PC-9 (cell line): ENCODE measurements around the gene TMEM42. TPM values are rescaled to one million over a fixed set of nuclear protein-coding genes. Genes with fewer than 3 reads are reported as not detected.

Source experiments
- BruUV-seq: library from RNA; stranded (reverse); fragments of 400-500 nt; replicated peaks from 2 replicates; lab custom pipeline; 2021; lab: Mats Ljungman, UMichigan
- CTCF ChIA-PET: fragments of 300-600 bp; sonication (Branson Sonifier 250); formaldehyde crosslinking; loops from one replicate; lab custom pipeline; 2022; ENCODE audit warnings: antibody characterized with exemption; lab: Charles Lee
- POLR2A ChIA-PET: fragments of 300-600 bp; sonication (Branson Sonifier 250); formaldehyde crosslinking; loops from one replicate; lab custom pipeline; 2022; ENCODE audit warnings: antibody characterized with exemption; ENCODE audit not compliant: unreplicated experiment; lab: Charles Lee
- DNase-seq, 2 experiments: peaks; one replicate each; pipeline versions ENCODE4 v3.0.0 to v3.0.0-alpha.2; 2015 to 2022; ENCODE audit warnings: mixed read lengths in 1 of 2
- H2AFZ ChIP-seq: fragments of 200-600 bp; sonication (generic); 2 replicates; pipeline ENCODE4 v1.8.1; 2017; ENCODE audit warnings: antibody characterized with exemption
- H3F3A ChIP-seq: fragments of 200-600 bp; sonication (generic); 2 replicates; pipeline ENCODE4 v1.8.1; 2017; ENCODE audit warnings: antibody characterized with exemption, mild to moderate bottlenecking, low read depth; ENCODE audit not compliant: insufficient read depth
- H3K27ac ChIP-seq: fragments of 200-600 bp; sonication (generic); 2 replicates; pipeline ENCODE4 v1.6.1; 2016; ENCODE audit warnings: mixed run types
- H3K27me3 ChIP-seq: fragments of 200-600 bp; sonication (generic); 2 replicates; pipeline ENCODE4 v1.6.1; 2016; ENCODE audit warnings: low read depth, mixed run types; ENCODE audit not compliant: insufficient read depth
- H3K36me3 ChIP-seq: fragments of 200-600 bp; sonication (generic); 2 replicates; pipeline ENCODE4 v1.6.1; 2016; ENCODE audit warnings: low read depth, mixed run types
- H3K4me1 ChIP-seq: fragments of 200-600 bp; sonication (generic); replicated peaks from 2 replicates; pipeline ENCODE4 v1.6.1; 2016; ENCODE audit warnings: mixed run types; ENCODE audit not compliant: insufficient read depth
- H3K4me2 ChIP-seq: fragments of 200-600 bp; sonication (generic); 2 replicates; pipeline ENCODE4 v1.6.1; 2017; ENCODE audit warnings: mixed run types
- H3K4me3 ChIP-seq: fragments of 200-600 bp; sonication (generic); 2 replicates; pipeline ENCODE4 v1.6.1; 2016; ENCODE audit warnings: mixed run types
- H3K79me2 ChIP-seq: fragments of 200-600 bp; sonication (generic); 2 replicates; pipeline ENCODE4 v1.6.1; 2017; ENCODE audit warnings: low read depth, mixed run types
- H3K9me2 ChIP-seq: fragments of 200-600 bp; sonication (generic); 2 replicates; pipeline ENCODE4 v1.8.1; 2017; ENCODE audit warnings: mild to moderate bottlenecking; ENCODE audit not compliant: insufficient read depth
- H3K9me3 ChIP-seq: fragments of 200-600 bp; sonication (generic); 2 replicates; pipeline ENCODE4 v1.8.1; 2016; ENCODE audit warnings: low read depth; ENCODE audit not compliant: insufficient read depth
- H4K20me1 ChIP-seq: fragments of 200-600 bp; sonication (generic); 2 replicates; pipeline ENCODE4 v1.8.1; 2017; ENCODE audit not compliant: insufficient read depth
- EZH2 ChIP-seq: fragments of 200-600 bp; sonication (generic); IDR thresholded peaks from 2 replicates; pipeline ENCODE4 v1.8.0; 2017; ENCODE audit warnings: antibody characterized with exemption, low read depth
- intact Hi-C: fragments of 100-400 bp; cut with micrococcal nuclease; formaldehyde crosslinking; loops from one replicate; pipeline ENCODE4 v1.10.0; 2022; ENCODE audit not compliant: unreplicated experiment
- total RNA-seq: library from RNA; stranded (reverse); gene quantifications from 2 replicates; pipeline ENCODE4 v1.2.3, GENCODE V29; 2021
- TF ChIP-seq, protein P1 (sequence below): fragments of 200-600 bp; sonication (generic); conservative IDR thresholded peaks from 2 replicates; pipeline ENCODE4 v1.6.1; 2017; ENCODE audit warnings: mixed run types, antibody characterized with exemption, mild to moderate bottlenecking, moderate library complexity

TMEM42 gene
- total RNA-seq, 1 experiment from 2014 or later = 18.2 TPM

DNA sequence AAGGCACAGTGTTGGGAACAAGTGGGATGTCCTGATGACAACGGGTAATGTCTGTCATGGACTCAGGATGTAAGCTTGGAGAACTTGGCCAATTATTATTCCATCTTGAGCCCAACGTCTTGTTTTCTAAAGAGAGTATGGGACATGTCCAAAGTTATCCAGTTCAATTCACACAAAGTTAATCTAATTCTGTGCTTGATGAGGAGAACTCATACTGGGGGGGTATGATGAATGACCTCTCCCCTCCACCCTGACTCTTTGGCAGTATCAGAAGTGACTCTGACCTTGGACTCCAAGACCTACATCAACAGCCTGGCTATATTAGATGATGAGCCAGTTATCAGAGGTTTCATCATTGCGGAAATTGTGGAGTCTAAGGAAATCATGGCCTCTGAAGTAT lies 49.0 kb downstream of the TMEM42 start:
- Histone ChIP-seq H3K4me2 (no peak overlapping the region), H4K20me1 (no peaks in the 10 kb centered on the region), H2AFZ (no peak overlapping the region), H3K79me2 (no peaks in the 10 kb centered on the region), H3K36me3 (no peaks in the 10 kb centered on the region), H3K9me2 (no peaks in the 10 kb centered on the region), H3K4me1 (no peaks in the 10 kb centered on the region), H3K4me3 (no peak overlapping the region), H3K27me3 (no peaks in the 10 kb centered on the region), H3K27ac (no peak overlapping the region), H3F3A (0 out of 2 replicates have a peak, but pooled peaks cover 6% of the 10 kb centered on the region), H3K9me3 (no peaks in the 10 kb centered on the region)
- intact Hi-C loops = loop anchor here (5.0 kb wide), 2 partner anchors 48 to 63 kb away; partner anchors contain the start of gene TMEM42
- ChIA-PET POLR2A (no interaction called here), CTCF (no interaction called here)
- no peak for DNase-seq
- TF ChIP-seq EZH2 = no peak
- TF ChIP-seq, protein P1, sequence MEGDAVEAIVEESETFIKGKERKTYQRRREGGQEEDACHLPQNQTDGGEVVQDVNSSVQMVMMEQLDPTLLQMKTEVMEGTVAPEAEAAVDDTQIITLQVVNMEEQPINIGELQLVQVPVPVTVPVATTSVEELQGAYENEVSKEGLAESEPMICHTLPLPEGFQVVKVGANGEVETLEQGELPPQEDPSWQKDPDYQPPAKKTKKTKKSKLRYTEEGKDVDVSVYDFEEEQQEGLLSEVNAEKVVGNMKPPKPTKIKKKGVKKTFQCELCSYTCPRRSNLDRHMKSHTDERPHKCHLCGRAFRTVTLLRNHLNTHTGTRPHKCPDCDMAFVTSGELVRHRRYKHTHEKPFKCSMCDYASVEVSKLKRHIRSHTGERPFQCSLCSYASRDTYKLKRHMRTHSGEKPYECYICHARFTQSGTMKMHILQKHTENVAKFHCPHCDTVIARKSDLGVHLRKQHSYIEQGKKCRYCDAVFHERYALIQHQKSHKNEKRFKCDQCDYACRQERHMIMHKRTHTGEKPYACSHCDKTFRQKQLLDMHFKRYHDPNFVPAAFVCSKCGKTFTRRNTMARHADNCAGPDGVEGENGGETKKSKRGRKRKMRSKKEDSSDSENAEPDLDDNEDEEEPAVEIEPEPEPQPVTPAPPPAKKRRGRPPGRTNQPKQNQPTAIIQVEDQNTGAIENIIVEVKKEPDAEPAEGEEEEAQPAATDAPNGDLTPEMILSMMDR = no peak
- BruUV-seq = no TSS peak

DNA sequence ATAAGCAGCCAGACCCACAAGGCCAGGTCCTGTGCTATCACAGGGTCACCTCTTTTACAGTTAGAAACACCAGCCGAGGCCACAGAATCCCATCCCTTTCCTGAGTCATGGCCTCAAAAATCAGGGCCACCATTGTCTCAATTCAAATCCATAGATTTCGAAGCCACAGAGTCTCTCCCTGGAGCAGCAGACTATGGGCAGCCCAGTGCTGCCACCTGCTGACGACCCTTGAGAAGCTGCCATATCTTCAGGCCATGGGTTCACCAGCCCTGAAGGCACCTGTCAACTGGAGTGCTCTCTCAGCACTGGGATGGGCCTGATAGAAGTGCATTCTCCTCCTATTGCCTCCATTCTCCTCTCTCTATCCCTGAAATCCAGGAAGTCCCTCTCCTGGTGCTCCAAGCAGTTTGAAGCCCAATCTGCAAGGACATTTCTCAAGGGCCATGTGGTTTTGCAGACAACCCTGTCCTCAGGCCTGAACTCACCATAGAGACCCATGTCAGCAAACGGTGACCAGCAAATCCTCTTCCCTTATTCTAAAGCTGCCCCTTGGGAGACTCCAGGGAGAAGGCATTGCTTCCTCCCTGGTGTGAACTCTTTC lies 52.3 kb downstream of the TMEM42 start:
- H3K4me1 ChIP-seq = no peaks in the 10 kb centered on the region
- POLR2A ChIA-PET = no interaction called here
- H3F3A ChIP-seq = 0 out of 2 replicates have a peak, but pooled peaks cover 6% of the 10 kb centered on the region
- CTCF ChIA-PET = no interaction called here
- no peaks in the 10 kb centered on the region for H3K36me3 ChIP-seq
- H3K9me3 ChIP-seq = no peaks in the 10 kb centered on the region
- H3K27ac ChIP-seq = no peak overlapping the region
- intact Hi-C loops = loop anchor here (1.0 to 5.0 kb wide), 4 partner anchors 52 to 591 kb away; partner anchors contain the start of gene TMEM42
- no peak overlapping the region for H3K4me2 ChIP-seq
- H3K79me2 ChIP-seq = no peaks in the 10 kb centered on the region
- TF ChIP-seq, protein P1 = peak; percentile 76
- no peak for TF ChIP-seq EZH2
- H3K4me3 ChIP-seq = no peak overlapping the region
- H2AFZ ChIP-seq = no peak overlapping the region
- no peaks in the 10 kb centered on the region for H4K20me1 ChIP-seq
- BruUV-seq = no TSS peak
- no peaks in the 10 kb centered on the region for H3K27me3 ChIP-seq
- DNase-seq = peak; percentile 46 to 70
- no peaks in the 10 kb centered on the region for H3K9me2 ChIP-seq

DNA sequence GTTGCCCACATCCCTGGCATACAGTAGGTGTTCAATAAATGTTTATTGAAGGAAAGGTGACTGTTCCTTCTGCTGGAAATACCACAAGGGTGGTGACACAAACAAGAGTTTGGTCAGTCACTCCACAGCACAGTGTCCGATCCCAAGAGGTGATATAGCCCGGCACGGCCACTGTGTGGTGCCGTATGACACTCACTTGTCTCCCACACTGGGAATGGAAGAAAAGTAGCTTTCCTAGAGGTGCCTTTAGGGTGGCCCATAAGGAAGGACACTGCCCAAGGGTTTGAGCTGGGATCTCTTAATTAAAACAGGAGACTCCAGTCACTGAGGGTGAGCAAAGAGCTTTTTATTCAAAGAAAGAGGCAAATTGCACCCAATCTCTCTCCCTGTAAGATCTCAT lies 53.2 kb downstream of the TMEM42 start:
- Histone ChIP-seq H3K27ac (no peak overlapping the region), H3F3A (0 out of 2 replicates have a peak, but pooled peaks cover 6% of the 10 kb centered on the region), H3K4me3 (no peak overlapping the region), H3K9me3 (no peaks in the 10 kb centered on the region), H3K4me2 (no peak overlapping the region), H4K20me1 (no peaks in the 10 kb centered on the region), H3K79me2 (no peaks in the 10 kb centered on the region), H3K27me3 (no peaks in the 10 kb centered on the region), H3K9me2 (no peaks in the 10 kb centered on the region), H3K36me3 (no peaks in the 10 kb centered on the region), H2AFZ (no peak overlapping the region), H3K4me1 (no peaks in the 10 kb centered on the region)
- POLR2A ChIA-PET = no interaction called here
- CTCF ChIA-PET = interaction anchor here (0.6 to 1.1 kb wide), 2 partner anchors 69 to 99 kb away, joined by 3 read pairs; no protein-coding TSS in a partner anchor
- BruUV-seq = no TSS peak
- TF ChIP-seq, protein P1 = peak; percentile 48
- TF ChIP-seq EZH2 = no peak
- DNase-seq = peak in 1 of 2 experiments; percentile 30
- intact Hi-C loops = loop anchor here (1.0 to 5.0 kb wide), 6 partner anchors 53 to 592 kb away; partner anchors contain the start of genes EXOSC7, TMEM42 and ZDHHC3

Other genes starting within 250 kb of the TMEM42 start
- gene ZNF197, start 236.9 kb upstream of the TMEM42 start, total RNA-seq = 7.4 and 9.5 TPM in 2 replicates
- gene ZNF35, start 213.2 kb upstream of the TMEM42 start, total RNA-seq = 5.4 and 7.0 TPM in 2 replicates
- 2.1 and 2.8 TPM in 2 replicates for gene ZNF502, start 149.3 kb upstream of the TMEM42 start, total RNA-seq
- gene ZNF501, start 132.3 kb upstream of the TMEM42 start, total RNA-seq = 2.6 and 3.9 TPM in 2 replicates
- 17.8 and 34.4 TPM in 2 replicates for gene KIAA1143, start 100.3 kb upstream of the TMEM42 start, total RNA-seq
- 16.5 and 25.8 TPM in 2 replicates for gene KIF15, start 100.1 kb upstream of the TMEM42 start, total RNA-seq
- 0.61 and 0.63 TPM in 2 replicates for gene TGM4, start 12.7 kb downstream of the TMEM42 start, total RNA-seq
- 107 and 118 TPM in 2 replicates for gene ZDHHC3, start 114.3 kb downstream of the TMEM42 start, total RNA-seq
- gene EXOSC7, start 114.3 kb downstream of the TMEM42 start, total RNA-seq = 56.2 and 58.0 TPM in 2 replicates
- not detected in 2 replicates for gene CLEC3B, start 164.4 kb downstream of the TMEM42 start, total RNA-seq